ENCODE results near the gene LIN54.

DNA sequence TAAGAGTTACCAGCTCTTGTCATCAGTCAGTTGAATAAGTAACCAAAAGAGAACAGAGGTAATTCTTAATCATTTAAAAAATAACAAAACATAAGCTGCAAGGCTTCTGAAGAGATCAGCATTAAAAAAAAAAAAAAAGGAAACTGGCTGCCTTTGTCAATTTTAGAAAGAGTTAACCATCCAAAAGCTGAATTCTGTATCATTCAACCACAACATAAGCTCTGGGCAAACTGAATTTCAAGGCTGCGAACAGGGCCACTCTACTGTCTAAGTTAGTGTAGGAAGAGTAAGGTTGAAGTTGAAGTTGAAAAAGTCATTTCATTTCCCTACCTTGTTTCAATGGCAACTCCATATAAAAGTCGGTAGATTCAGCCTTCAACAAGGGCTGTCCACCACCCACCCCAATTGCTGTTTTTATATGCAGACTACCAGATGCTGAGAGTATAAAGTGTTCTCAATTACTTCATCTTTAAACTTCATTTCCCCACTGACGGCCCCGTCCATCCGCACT is 1.1 kb upstream of the LIN54 start:
- TF ChIP-seq, protein P1, sequence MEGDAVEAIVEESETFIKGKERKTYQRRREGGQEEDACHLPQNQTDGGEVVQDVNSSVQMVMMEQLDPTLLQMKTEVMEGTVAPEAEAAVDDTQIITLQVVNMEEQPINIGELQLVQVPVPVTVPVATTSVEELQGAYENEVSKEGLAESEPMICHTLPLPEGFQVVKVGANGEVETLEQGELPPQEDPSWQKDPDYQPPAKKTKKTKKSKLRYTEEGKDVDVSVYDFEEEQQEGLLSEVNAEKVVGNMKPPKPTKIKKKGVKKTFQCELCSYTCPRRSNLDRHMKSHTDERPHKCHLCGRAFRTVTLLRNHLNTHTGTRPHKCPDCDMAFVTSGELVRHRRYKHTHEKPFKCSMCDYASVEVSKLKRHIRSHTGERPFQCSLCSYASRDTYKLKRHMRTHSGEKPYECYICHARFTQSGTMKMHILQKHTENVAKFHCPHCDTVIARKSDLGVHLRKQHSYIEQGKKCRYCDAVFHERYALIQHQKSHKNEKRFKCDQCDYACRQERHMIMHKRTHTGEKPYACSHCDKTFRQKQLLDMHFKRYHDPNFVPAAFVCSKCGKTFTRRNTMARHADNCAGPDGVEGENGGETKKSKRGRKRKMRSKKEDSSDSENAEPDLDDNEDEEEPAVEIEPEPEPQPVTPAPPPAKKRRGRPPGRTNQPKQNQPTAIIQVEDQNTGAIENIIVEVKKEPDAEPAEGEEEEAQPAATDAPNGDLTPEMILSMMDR (conservative IDR thresholded peaks at IDR 0.05; ENCODE audit: low read length), result no peak
- TF ChIP-seq EZH2phosphoT487 (IDR thresholded peaks at IDR 0.05; ENCODE audit: borderline replicate concordance, low read depth, low read length), result no peak

Measured in OCI-LY7 (cell line).